GM19467 (cell line): ENCODE measurements around the gene FHIT.

Experiments
- ATAC-seq: cut with Tn5 transposase; IDR thresholded peaks from one replicate; pipeline ENCODE4 v1.9.1; 2021; ENCODE audit warnings: mild to moderate bottlenecking, moderate library complexity; ENCODE audit not compliant: unreplicated experiment

FHIT gene

GRCh38 chr3:60867200-60867599, 384.1 kb downstream of the FHIT start:
- no peak for ATAC-seq

- no peak for ATAC-seq
These were observed 394.8 kb downstream of the FHIT start for GRCh38 chr3:60856257-60857046.

- no peak for ATAC-seq
These were observed 396.0 kb downstream of the FHIT start for GRCh38 chr3:60855250-60855649.

GRCh38 chr3:60854791-60855190, 396.5 kb downstream of the FHIT start:
- ATAC-seq: no peak

GRCh38 chr3:60847791-60848190, 403.5 kb downstream of the FHIT start:
- ATAC-seq: no peak

GRCh38 chr3:60844256-60844655, 407.0 kb downstream of the FHIT start:
- ATAC-seq: no peak

- no peak for ATAC-seq
These were observed 409.9 kb downstream of the FHIT start for GRCh38 chr3:60841355-60841754.

GRCh38 chr3:60839246-60839645, 412.0 kb downstream of the FHIT start:
- ATAC-seq: no peak

GRCh38 chr3:60835796-60836195, 415.5 kb downstream of the FHIT start:
- ATAC-seq: no peak

- no peak for ATAC-seq
These were observed 422.2 kb downstream of the FHIT start for GRCh38 chr3:60829058-60829457.

GRCh38 chr3:60827666-60828065, 423.6 kb downstream of the FHIT start:
- ATAC-seq: no peak

GRCh38 chr3:60826511-60826910, 424.7 kb downstream of the FHIT start:
- ATAC-seq: no peak

- no peak for ATAC-seq
These were observed 438.8 kb downstream of the FHIT start for GRCh38 chr3:60812502-60812901.

- no peak for ATAC-seq
These were observed 440.4 kb downstream of the FHIT start for GRCh38 chr3:60810881-60811280.

- ATAC-seq: no peak
These were observed 441.2 kb downstream of the FHIT start for GRCh38 chr3:60809857-60810610.

- ATAC-seq: no peak
These were observed 447.8 kb downstream of the FHIT start for GRCh38 chr3:60803216-60804173.

- ATAC-seq: no peak
These were observed 449.9 kb downstream of the FHIT start for GRCh38 chr3:60801307-60801706.

GRCh38 chr3:60798456-60798855, 452.8 kb downstream of the FHIT start:
- no peak for ATAC-seq

GRCh38 chr3:60792249-60792852, 458.9 kb downstream of the FHIT start:
- ATAC-seq: no peak

GRCh38 chr3:60788185-60788584, 463.1 kb downstream of the FHIT start:
- no peak for ATAC-seq

- ATAC-seq: no peak
These were observed 469.3 kb downstream of the FHIT start for GRCh38 chr3:60781935-60782334.
